ENCODE data around the gene ST3GAL4. TPM values are rescaled to one million over a fixed set of nuclear protein-coding genes. Genes with fewer than 3 reads are reported as not detected.

Gene ST3GAL4
- total RNA-seq, 2 donors from 2014 or later, result 29.2 to 192 TPM

- DNase-seq (ENCODE audit: low spot score), result no peak
- Histone ChIP-seq H3K4me1 (replicated peaks) (no peaks in the 10 kb centered on the region), H3K9me3 (no peaks in the 10 kb centered on the region), H3K27me3 (replicated peaks; ENCODE audit: insufficient read depth) (no peaks in the 10 kb centered on the region), H3K27ac (no peak overlapping the region), H3K36me3 (no peaks in the 10 kb centered on the region), H3K4me3 (no peak overlapping the region)
- intact Hi-C loops (cut with DNase I), result no loop called here
- no peak for TF ChIP-seq POLR2AphosphoS5 (IDR thresholded peaks at IDR 0.05)
- no peak for TF ChIP-seq POLR2A (IDR thresholded peaks at IDR 0.05)
- TF ChIP-seq CTCF (IDR thresholded peaks at IDR 0.05), result no peak
- 89% methylated on average over 30 of the region's 30 CpGs for WGBS
Observed at GRCh38 chr11:126424471-126425039, 69.1 kb downstream of the ST3GAL4 start.

GRCh38 chr11:126426106-126426505 lies 70.6 kb downstream of the ST3GAL4 start:
- intact Hi-C loops (cut with DNase I), result no loop called here
- Histone ChIP-seq H3K36me3 (no peaks in the 10 kb centered on the region), H3K9me3 (no peaks in the 10 kb centered on the region), H3K4me3 (no peak overlapping the region), H3K4me1 (replicated peaks) (no peaks in the 10 kb centered on the region), H3K27ac (no peak overlapping the region), H3K27me3 (replicated peaks; ENCODE audit: insufficient read depth) (no peaks in the 10 kb centered on the region)
- WGBS, result 90% methylated on average over 3 of the region's 3 CpGs
- TF ChIP-seq CTCF (IDR thresholded peaks at IDR 0.05) (no peak), POLR2A (IDR thresholded peaks at IDR 0.05) (no peak), POLR2AphosphoS5 (IDR thresholded peaks at IDR 0.05) (no peak)
- DNase-seq (ENCODE audit: low spot score), result no peak

- no peaks in the 10 kb centered on the region for H3K4me1 ChIP-seq (replicated peaks)
- no peak overlapping the region for H3K4me3 ChIP-seq
- no peak overlapping the region for H3K27ac ChIP-seq
- H3K36me3 ChIP-seq, result no peaks in the 10 kb centered on the region
- H3K27me3 ChIP-seq (replicated peaks; ENCODE audit: insufficient read depth), result no peaks in the 10 kb centered on the region
- DNase-seq (ENCODE audit: low spot score), result no peak
- intact Hi-C loops (cut with DNase I), result no loop called here
- no peaks in the 10 kb centered on the region for H3K9me3 ChIP-seq
- TF ChIP-seq POLR2A (IDR thresholded peaks at IDR 0.05) (no peak), POLR2AphosphoS5 (IDR thresholded peaks at IDR 0.05) (no peak), CTCF (IDR thresholded peaks at IDR 0.05) (no peak)
- 60% methylated on average over 14 of the region's 14 CpGs for WGBS
Observed at GRCh38 chr11:126426820-126427749, 71.6 kb downstream of the ST3GAL4 start.

- DNase-seq (ENCODE audit: low spot score), result no peak
- Histone ChIP-seq H3K27ac (no peak overlapping the region), H3K9me3 (no peaks in the 10 kb centered on the region), H3K4me1 (replicated peaks) (no peaks in the 10 kb centered on the region), H3K4me3 (no peak overlapping the region), H3K36me3 (no peaks in the 10 kb centered on the region), H3K27me3 (replicated peaks; ENCODE audit: insufficient read depth) (no peaks in the 10 kb centered on the region)
- 77% methylated on average over 10 of the region's 10 CpGs for WGBS
- intact Hi-C loops (cut with DNase I), result no loop called here
- TF ChIP-seq POLR2A (IDR thresholded peaks at IDR 0.05) (no peak), CTCF (IDR thresholded peaks at IDR 0.05) (no peak), POLR2AphosphoS5 (IDR thresholded peaks at IDR 0.05) (no peak)
Observed at GRCh38 chr11:126430581-126431335, 75.3 kb downstream of the ST3GAL4 start.
